ENCODE measurements around the gene LRIG1.

LRIG1 gene

GRCh38 chr3:66463730-66464511 lies 36.9 kb downstream of the LRIG1 start:
- Mint-ChIP-seq H3K36me3 (ENCODE audit: low read depth) (peaks cover 28% of the 10 kb centered on the region), H3K4me1 (ENCODE audit: low read depth) (peaks cover 40% of the 10 kb centered on the region), H3K4me3 (no peak overlapping the region), H3K9me3 (no peaks in the 10 kb centered on the region), H3K27me3 (ENCODE audit: low read depth) (peaks cover 2% of the 10 kb centered on the region), H3K27ac (no peak overlapping the region)
- no peak for DNase-seq (ENCODE audit: low spot score)

GRCh38 chr3:66463054-66463631 lies 37.7 kb downstream of the LRIG1 start:
- Mint-ChIP-seq H3K4me3 (no peak overlapping the region), H3K36me3 (ENCODE audit: low read depth) (peaks cover 24% of the 10 kb centered on the region), H3K9me3 (no peaks in the 10 kb centered on the region), H3K27ac (no peak overlapping the region), H3K4me1 (ENCODE audit: low read depth) (peaks cover 32% of the 10 kb centered on the region), H3K27me3 (ENCODE audit: low read depth) (peaks cover 2% of the 10 kb centered on the region)
- no peak for DNase-seq (ENCODE audit: low spot score)

GRCh38 chr3:66457252-66457651 lies 43.6 kb downstream of the LRIG1 start:
- no peak for DNase-seq (ENCODE audit: low spot score)
- Mint-ChIP-seq H3K9me3 (no peaks in the 10 kb centered on the region), H3K4me1 (ENCODE audit: low read depth) (peaks cover 21% of the 10 kb centered on the region), H3K36me3 (ENCODE audit: low read depth) (peaks cover 31% of the 10 kb centered on the region), H3K27ac (no peak overlapping the region), H3K27me3 (ENCODE audit: low read depth) (no peaks in the 10 kb centered on the region), H3K4me3 (no peak overlapping the region)

GRCh38 chr3:66456711-66457173 lies 44.1 kb downstream of the LRIG1 start:
- peaks cover 27% of the 10 kb centered on the region for H3K36me3 Mint-ChIP-seq (ENCODE audit: low read depth)
- no peaks in the 10 kb centered on the region for H3K27me3 Mint-ChIP-seq (ENCODE audit: low read depth)
- no peak overlapping the region for H3K27ac Mint-ChIP-seq
- peaks cover 21% of the 10 kb centered on the region for H3K4me1 Mint-ChIP-seq (ENCODE audit: low read depth)
- no peak for DNase-seq (ENCODE audit: low spot score)
- no peak overlapping the region for H3K4me3 Mint-ChIP-seq
- H3K9me3 Mint-ChIP-seq = no peaks in the 10 kb centered on the region

GRCh38 chr3:66454464-66454859 lies 46.4 kb downstream of the LRIG1 start:
- Mint-ChIP-seq H3K4me3 (no peak overlapping the region), H3K27ac (no peak overlapping the region), H3K36me3 (ENCODE audit: low read depth) (peaks cover 24% of the 10 kb centered on the region), H3K27me3 (ENCODE audit: low read depth) (no peaks in the 10 kb centered on the region), H3K4me1 (ENCODE audit: low read depth) (peaks cover 31% of the 10 kb centered on the region), H3K9me3 (no peaks in the 10 kb centered on the region)
- DNase-seq (ENCODE audit: low spot score) = no peak

- DNase-seq (ENCODE audit: low spot score) = no peak
- Mint-ChIP-seq H3K27ac (peak overlapping the region; percentile 53), H3K4me1 (ENCODE audit: low read depth) (peaks cover 29% of the 10 kb centered on the region), H3K36me3 (ENCODE audit: low read depth) (peaks cover 24% of the 10 kb centered on the region), H3K9me3 (no peaks in the 10 kb centered on the region), H3K4me3 (no peak overlapping the region), H3K27me3 (ENCODE audit: low read depth) (no peaks in the 10 kb centered on the region)
These were observed 47.0 kb downstream of the LRIG1 start for GRCh38 chr3:66453651-66454463.

GRCh38 chr3:66452303-66453011 lies 48.4 kb downstream of the LRIG1 start:
- Mint-ChIP-seq H3K36me3 (ENCODE audit: low read depth) (peaks cover 28% of the 10 kb centered on the region), H3K9me3 (no peaks in the 10 kb centered on the region), H3K27me3 (ENCODE audit: low read depth) (no peaks in the 10 kb centered on the region), H3K4me3 (no peak overlapping the region), H3K4me1 (ENCODE audit: low read depth) (peaks cover 28% of the 10 kb centered on the region), H3K27ac (no peak overlapping the region)
- no peak for DNase-seq (ENCODE audit: low spot score)

- Mint-ChIP-seq H3K36me3 (ENCODE audit: low read depth) (peaks cover 25% of the 10 kb centered on the region), H3K27ac (no peak overlapping the region)
- DNase-seq (ENCODE audit: low spot score) = no peak
These were observed 49.1 kb downstream of the LRIG1 start for GRCh38 chr3:66451766-66452165.

GRCh38 chr3:66450390-66451022 lies 50.3 kb downstream of the LRIG1 start:
- Mint-ChIP-seq H3K4me1 (ENCODE audit: low read depth) (peaks cover 19% of the 10 kb centered on the region), H3K27ac (no peak overlapping the region), H3K4me3 (no peak overlapping the region), H3K27me3 (ENCODE audit: low read depth) (no peaks in the 10 kb centered on the region), H3K36me3 (ENCODE audit: low read depth) (peaks cover 24% of the 10 kb centered on the region), H3K9me3 (no peaks in the 10 kb centered on the region)
- no peak for DNase-seq (ENCODE audit: low spot score)

More at GRCh38 chr3:66451766-66452165, 49.1 kb downstream of the LRIG1 start:
- Mint-ChIP-seq H3K4me3 (no peak overlapping the region), H3K4me1 (ENCODE audit: low read depth) (peaks cover 23% of the 10 kb centered on the region), H3K9me3 (no peaks in the 10 kb centered on the region), H3K27me3 (ENCODE audit: low read depth) (no peaks in the 10 kb centered on the region)

GRCh38 chr3:66449411-66449974 lies 51.3 kb downstream of the LRIG1 start:
- Mint-ChIP-seq H3K36me3 (ENCODE audit: low read depth) (peaks cover 22% of the 10 kb centered on the region), H3K4me1 (ENCODE audit: low read depth) (peaks cover 19% of the 10 kb centered on the region), H3K9me3 (no peaks in the 10 kb centered on the region), H3K4me3 (no peak overlapping the region), H3K27me3 (ENCODE audit: low read depth) (no peaks in the 10 kb centered on the region), H3K27ac (no peak overlapping the region)
- no peak for DNase-seq (ENCODE audit: low spot score)

- no peak for DNase-seq (ENCODE audit: low spot score)
- Mint-ChIP-seq H3K27me3 (ENCODE audit: low read depth) (no peaks in the 10 kb centered on the region), H3K36me3 (ENCODE audit: low read depth) (peaks cover 17% of the 10 kb centered on the region), H3K27ac (no peak overlapping the region), H3K4me1 (ENCODE audit: low read depth) (peaks cover 23% of the 10 kb centered on the region), H3K9me3 (no peaks in the 10 kb centered on the region), H3K4me3 (no peak overlapping the region)
These were observed 56.6 kb downstream of the LRIG1 start for GRCh38 chr3:66444146-66444644.

GRCh38 chr3:66443118-66443803 lies 57.6 kb downstream of the LRIG1 start:
- Mint-ChIP-seq H3K27me3 (ENCODE audit: low read depth) (no peaks in the 10 kb centered on the region), H3K4me3 (no peak overlapping the region), H3K9me3 (no peaks in the 10 kb centered on the region), H3K36me3 (ENCODE audit: low read depth) (peaks cover 11% of the 10 kb centered on the region), H3K4me1 (ENCODE audit: low read depth) (peaks cover 25% of the 10 kb centered on the region), H3K27ac (no peak overlapping the region)
- DNase-seq (ENCODE audit: low spot score) = no peak

Measured in T-helper 2 cell treated with Interferon-gamma antibody and Interleukin-4, amounts not matched to agents 5 μg/mL and 100 μg/mL, for 36 hours (primary cell).